Cardiac muscle cell (in vitro differentiated cells and primary cell): ENCODE data around the gene CEACAM16. TPM values are rescaled to one million over a fixed set of nuclear protein-coding genes. Genes with fewer than 3 reads are reported as not detected.

ENCODE experiments used
- DNase-seq, 2 donors: peaks; one replicate each; pipeline versions ENCODE4 v3.0.0 to v3.0.0-alpha.2; 2010 to 2017; ENCODE audit warnings: low read depth in 1 of 2, low spot score in 1 of 2
- H3K27ac ChIP-seq: fragments of 200-600 bp; sonication (generic); 2 replicates; pipeline ENCODE4 v1.5.1; 2016
- H3K27me3 ChIP-seq: fragments of 200-600 bp; sonication (generic); 2 replicates; pipeline ENCODE4 v1.6.0; 2016; ENCODE audit warnings: control low read depth
- H3K36me3 ChIP-seq: fragments of 200-600 bp; sonication (generic); 2 replicates; pipeline ENCODE4 v1.5.1; 2016; ENCODE audit warnings: control low read depth
- H3K4me1 ChIP-seq: fragments of 200-600 bp; sonication (generic); 2 replicates; pipeline ENCODE4 v1.8.1; 2017; ENCODE audit warnings: low read depth, mild to moderate bottlenecking, mixed run types
- H3K4me3 ChIP-seq: fragments of 200-600 bp; sonication (generic); 2 replicates; pipeline ENCODE4 v1.5.1; 2016; ENCODE audit warnings: mild to moderate bottlenecking
- H3K9me3 ChIP-seq: fragments of 200-600 bp; sonication (generic); 2 replicates; pipeline ENCODE4 v1.5.1; 2017; ENCODE audit warnings: low read depth, mild to moderate bottlenecking, control low read depth
- polyA plus RNA-seq: library from polyadenylated mRNA; unstranded; fragments of >200 nt; fragmentation: Nextera tagmentation; extraction: Ambion mirVana; gene quantifications from 2 replicates; pipeline ENCODE4 v1.2.1, GENCODE V29; 2016
- total RNA-seq: library from RNA; depleted of rRNA; stranded (reverse); fragments of >200 nt; gene quantifications from 2 replicates; pipeline ENCODE4 v1.2.3, GENCODE V29; 2016
- TF ChIP-seq, protein P1 (sequence below): IDR thresholded peaks from 2 replicates; pipeline ENCODE4 v1.5.1; 2012; ENCODE audit warnings: low read depth, mild to moderate bottlenecking, low read length

CEACAM16 gene
- total and polyA plus RNA-seq, 2 experiments from 2014 or later: not detected

DNA sequence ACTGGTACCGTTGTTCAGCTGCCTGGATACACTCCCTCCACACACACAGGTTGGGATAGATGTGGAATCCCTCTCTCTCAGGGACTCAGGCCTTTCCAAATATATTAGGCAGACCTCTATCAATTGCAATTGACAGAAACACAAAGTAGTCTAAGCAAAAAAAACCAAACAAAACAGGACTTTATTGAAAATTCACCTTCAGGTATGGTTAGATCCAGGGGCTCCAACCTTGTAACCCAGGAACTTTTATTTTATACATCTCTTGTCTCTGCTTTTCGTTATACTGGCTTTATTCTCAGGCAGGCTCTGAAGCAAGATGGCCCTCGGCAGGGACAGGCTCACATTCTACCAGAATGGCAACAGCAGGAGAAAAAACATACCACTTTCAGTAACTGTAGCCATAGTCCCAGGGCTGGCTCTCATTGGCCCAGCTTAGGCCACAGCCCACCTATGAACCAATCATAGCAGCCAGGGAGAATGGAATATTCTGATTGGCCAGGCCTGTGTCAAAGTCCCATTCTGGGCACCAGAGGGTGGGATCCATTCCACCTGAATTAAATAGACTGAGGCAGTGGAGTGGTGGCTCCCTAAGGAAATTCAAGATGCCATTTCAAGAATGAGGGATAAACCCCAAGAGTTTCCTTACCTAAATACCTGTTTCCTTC, 40.8 kb upstream of the CEACAM16 start:
- Histone ChIP-seq H3K36me3 (peaks cover 34% of the 10 kb centered on the region), H3K27me3 (no peaks in the 10 kb centered on the region), H3K9me3 (no peaks in the 10 kb centered on the region), H3K4me3 (no peak overlapping the region), H3K27ac (no peak overlapping the region), H3K4me1 (no peaks in the 10 kb centered on the region)
- DNase-seq: no peak
- TF ChIP-seq, protein P1, sequence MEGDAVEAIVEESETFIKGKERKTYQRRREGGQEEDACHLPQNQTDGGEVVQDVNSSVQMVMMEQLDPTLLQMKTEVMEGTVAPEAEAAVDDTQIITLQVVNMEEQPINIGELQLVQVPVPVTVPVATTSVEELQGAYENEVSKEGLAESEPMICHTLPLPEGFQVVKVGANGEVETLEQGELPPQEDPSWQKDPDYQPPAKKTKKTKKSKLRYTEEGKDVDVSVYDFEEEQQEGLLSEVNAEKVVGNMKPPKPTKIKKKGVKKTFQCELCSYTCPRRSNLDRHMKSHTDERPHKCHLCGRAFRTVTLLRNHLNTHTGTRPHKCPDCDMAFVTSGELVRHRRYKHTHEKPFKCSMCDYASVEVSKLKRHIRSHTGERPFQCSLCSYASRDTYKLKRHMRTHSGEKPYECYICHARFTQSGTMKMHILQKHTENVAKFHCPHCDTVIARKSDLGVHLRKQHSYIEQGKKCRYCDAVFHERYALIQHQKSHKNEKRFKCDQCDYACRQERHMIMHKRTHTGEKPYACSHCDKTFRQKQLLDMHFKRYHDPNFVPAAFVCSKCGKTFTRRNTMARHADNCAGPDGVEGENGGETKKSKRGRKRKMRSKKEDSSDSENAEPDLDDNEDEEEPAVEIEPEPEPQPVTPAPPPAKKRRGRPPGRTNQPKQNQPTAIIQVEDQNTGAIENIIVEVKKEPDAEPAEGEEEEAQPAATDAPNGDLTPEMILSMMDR: no peak

GRCh38 chr19:44660081-44660480, 38.9 kb upstream of the CEACAM16 start:
- H3K4me3 ChIP-seq: no peak overlapping the region
- TF ChIP-seq, protein P1: no peak
- no peak overlapping the region for H3K27ac ChIP-seq
- H3K27me3 ChIP-seq: no peaks in the 10 kb centered on the region
- H3K9me3 ChIP-seq: no peaks in the 10 kb centered on the region
- DNase-seq: no peak
- H3K4me1 ChIP-seq: no peaks in the 10 kb centered on the region
- peaks cover 24% of the 10 kb centered on the region for H3K36me3 ChIP-seq

GRCh38 chr19:44661205-44661604, 37.7 kb upstream of the CEACAM16 start:
- Histone ChIP-seq H3K9me3 (no peaks in the 10 kb centered on the region), H3K4me3 (no peak overlapping the region), H3K27ac (no peak overlapping the region), H3K36me3 (peaks cover 21% of the 10 kb centered on the region), H3K27me3 (no peaks in the 10 kb centered on the region), H3K4me1 (no peaks in the 10 kb centered on the region)
- DNase-seq: no peak
- TF ChIP-seq, protein P1: no peak

DNA sequence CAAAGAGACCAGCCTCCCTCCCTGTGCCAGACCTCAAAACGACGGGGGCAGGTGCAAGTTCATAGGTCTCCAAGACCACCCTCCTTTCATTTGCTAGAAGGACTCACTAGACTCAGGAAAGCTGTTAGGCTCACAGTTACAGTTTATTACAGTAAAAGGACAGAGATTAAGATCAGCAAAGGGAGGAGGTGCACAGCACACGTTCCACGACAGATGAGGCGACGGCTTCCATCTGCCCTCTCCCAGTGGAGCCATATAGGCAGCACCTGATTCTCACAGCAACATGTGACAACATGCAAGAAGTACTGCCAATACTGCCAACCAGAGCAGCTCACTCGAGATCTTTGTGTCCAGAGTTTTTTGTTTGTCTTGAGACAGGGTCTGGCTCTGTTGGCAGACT, 37.0 kb upstream of the CEACAM16 start:
- Histone ChIP-seq H3K36me3 (peaks cover 21% of the 10 kb centered on the region), H3K9me3 (no peaks in the 10 kb centered on the region)

GRCh38 chr19:44662691-44663385, 36.1 kb upstream of the CEACAM16 start:
- Histone ChIP-seq H3K27ac (no peak overlapping the region), H3K9me3 (no peaks in the 10 kb centered on the region), H3K36me3 (peaks cover 21% of the 10 kb centered on the region), H3K4me1 (no peaks in the 10 kb centered on the region), H3K4me3 (no peak overlapping the region), H3K27me3 (no peaks in the 10 kb centered on the region)
- TF ChIP-seq, protein P1: no peak
- peak in 1 of 2 donors; percentile 43 for DNase-seq

More for the DNA sequence above, 37.0 kb upstream of the CEACAM16 start:
- DNase-seq: no peak
- Histone ChIP-seq H3K4me3 (no peak overlapping the region), H3K4me1 (no peaks in the 10 kb centered on the region), H3K27ac (no peak overlapping the region), H3K27me3 (no peaks in the 10 kb centered on the region)
- TF ChIP-seq, protein P1: no peak
